Measurements from ENCODE around the gene RNF150.

RNF150 gene

GRCh38 chr4:141038428-141038827, 94.8 kb downstream of the RNF150 start:
- ATAC-seq: no peak

GRCh38 chr4:141037446-141037845, 95.8 kb downstream of the RNF150 start:
- ATAC-seq: no peak
- TF ChIP-seq ZFP30 (CRISPR knock-in tag; IDR thresholded peaks at IDR 0.05) (no peak), CSRNP3 (CRISPR knock-in tag; IDR thresholded peaks at IDR 0.05) (no peak), PPARA (CRISPR knock-in tag; IDR thresholded peaks at IDR 0.05; ENCODE audit: borderline replicate concordance) (no peak), ZNF8 (CRISPR knock-in tag; IDR thresholded peaks at IDR 0.05) (no peak), ZNF565 (CRISPR knock-in tag; conservative IDR thresholded peaks at IDR 0.05; ENCODE audit: low read depth) (no peak), POU6F1 (CRISPR knock-in tag; IDR thresholded peaks at IDR 0.05; ENCODE audit: borderline replicate concordance, low read depth) (no peak), TOX (CRISPR knock-in tag; IDR thresholded peaks at IDR 0.05; ENCODE audit: borderline replicate concordance) (no peak)

More at GRCh38 chr4:141038428-141038827, 94.8 kb downstream of the RNF150 start:
- no peak for TF ChIP-seq ZNF70 (CRISPR knock-in tag; IDR thresholded peaks at IDR 0.05)
- TF ChIP-seq PATZ1 (CRISPR knock-in tag; IDR thresholded peaks at IDR 0.05; ENCODE audit: borderline replicate concordance): no peak
- TF ChIP-seq ARNTL (CRISPR knock-in tag; IDR thresholded peaks at IDR 0.05; ENCODE audit: borderline replicate concordance, low read depth): no peak
- no peak for TF ChIP-seq ZNF8 (CRISPR knock-in tag; IDR thresholded peaks at IDR 0.05)
- TF ChIP-seq GLIS3 (CRISPR knock-in tag; IDR thresholded peaks at IDR 0.05): no peak
- no peak for TF ChIP-seq TOX (CRISPR knock-in tag; IDR thresholded peaks at IDR 0.05; ENCODE audit: borderline replicate concordance)
- no peak for TF ChIP-seq ZC3H10 (CRISPR knock-in tag; IDR thresholded peaks at IDR 0.05)
- TF ChIP-seq SNAI2 (CRISPR knock-in tag; IDR thresholded peaks at IDR 0.05): no peak
- no peak for TF ChIP-seq CREB5 (CRISPR knock-in tag; IDR thresholded peaks at IDR 0.05; ENCODE audit: low read depth)
- TF ChIP-seq ESRRG (CRISPR knock-in tag; IDR thresholded peaks at IDR 0.05): no peak
- TF ChIP-seq RARB (CRISPR knock-in tag; IDR thresholded peaks at IDR 0.05): no peak
- no peak for TF ChIP-seq CSDC2 (CRISPR knock-in tag; IDR thresholded peaks at IDR 0.05)
- TF ChIP-seq ZNF565 (CRISPR knock-in tag; conservative IDR thresholded peaks at IDR 0.05; ENCODE audit: low read depth): no peak
- TF ChIP-seq CSRNP3 (CRISPR knock-in tag; IDR thresholded peaks at IDR 0.05): no peak
- TF ChIP-seq ISL1 (CRISPR knock-in tag; IDR thresholded peaks at IDR 0.05): no peak
- TF ChIP-seq PPARA (CRISPR knock-in tag; IDR thresholded peaks at IDR 0.05; ENCODE audit: borderline replicate concordance): no peak
- TF ChIP-seq POU6F1 (CRISPR knock-in tag; IDR thresholded peaks at IDR 0.05; ENCODE audit: borderline replicate concordance, low read depth): no peak
- no peak for TF ChIP-seq TSHZ2 (CRISPR knock-in tag; IDR thresholded peaks at IDR 0.05)

Data from SK-N-SH treated with all-trans-retinoic acid at 6 μM for 48 hours (cell line).